ENCODE data around the gene ORC6. TPM values are rescaled to one million over a fixed set of nuclear protein-coding genes. Genes with fewer than 3 reads are reported as not detected.
A peak's percentile ranks its signal among the peaks of the same experiment; 100 is the strongest.

ORC6 gene
- total RNA-seq, 1 donor from 2014 or later: 122 TPM

- H3K27me3 Mint-ChIP-seq (ENCODE audit: insufficient read depth, low read depth): peaks cover 4% of the 10 kb centered on the region
- no peaks in the 10 kb centered on the region for H3K36me3 Mint-ChIP-seq
- Histone ChIP-seq H3K79me2 (ENCODE audit: low read depth) (no peaks in the 10 kb centered on the region), H3K27ac (no peak overlapping the region), H3K36me3 (no peaks in the 10 kb centered on the region), H3F3A (ENCODE audit: low read depth) (no peaks in the 10 kb centered on the region), H3K4me1 (no peaks in the 10 kb centered on the region), H2AFZ (replicated peaks) (no peak overlapping the region), H4K20me1 (ENCODE audit: low read depth) (no peaks in the 10 kb centered on the region), H3K9ac (no peak overlapping the region), H3K4me2 (no peak overlapping the region), H3K9me3 (ENCODE audit: low read depth) (no peaks in the 10 kb centered on the region), H3K27me3 (no peaks in the 10 kb centered on the region), H3K4me3 (no peak overlapping the region)
- TF ChIP-seq EZH2phosphoT487 (IDR thresholded peaks at IDR 0.05): no peak
- no peak for TF ChIP-seq CTCF (IDR thresholded peaks at IDR 0.05)
- no peak for TF ChIP-seq EZH2 (IDR thresholded peaks at IDR 0.05)
- DNase-seq (ENCODE audit: low spot score): no peak
- no peak overlapping the region for H3K27ac Mint-ChIP-seq
- no peaks in the 10 kb centered on the region for H3K4me1 Mint-ChIP-seq
- H3K9me3 Mint-ChIP-seq: no peaks in the 10 kb centered on the region
- H3K4me3 Mint-ChIP-seq: no peak overlapping the region
Observed at GRCh38 chr16:46732561-46732960, 43.1 kb downstream of the ORC6 start.

DNA sequence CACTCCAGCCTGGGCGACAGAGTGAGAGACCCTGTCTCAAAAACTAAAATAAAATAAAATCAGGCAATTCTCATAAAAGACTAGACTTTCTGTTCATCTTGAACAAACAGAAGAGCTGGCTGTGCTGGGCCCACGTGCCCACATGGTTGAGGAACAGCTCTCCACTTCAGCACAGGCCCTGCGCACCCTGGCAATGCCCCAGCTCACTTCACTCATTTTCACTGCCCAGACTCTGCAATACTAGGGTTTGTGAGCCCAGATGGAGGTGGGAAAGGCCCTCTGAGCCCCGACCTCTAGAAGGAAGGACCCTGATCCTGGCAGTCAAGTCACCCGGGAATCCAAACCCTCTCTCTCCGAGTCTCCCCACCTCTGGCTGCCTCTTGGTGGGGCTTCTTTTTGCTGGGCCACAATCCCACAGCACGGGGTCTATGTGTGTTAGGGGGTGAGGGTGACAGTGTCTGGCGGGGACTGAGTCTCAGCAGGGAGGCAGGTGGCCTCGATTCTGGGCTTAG, 43.9 kb downstream of the ORC6 start:
- H3K4me1 Mint-ChIP-seq: no peaks in the 10 kb centered on the region
- no peak for DNase-seq (ENCODE audit: low spot score)
- H3K27ac ChIP-seq: no peak overlapping the region
- peaks cover 4% of the 10 kb centered on the region for H3K27me3 Mint-ChIP-seq (ENCODE audit: insufficient read depth, low read depth)
- H3F3A ChIP-seq (ENCODE audit: low read depth): no peaks in the 10 kb centered on the region
- H3K79me2 ChIP-seq (ENCODE audit: low read depth): no peaks in the 10 kb centered on the region
- no peak for TF ChIP-seq CTCF (IDR thresholded peaks at IDR 0.05)
- no peak for TF ChIP-seq EZH2 (IDR thresholded peaks at IDR 0.05)
- no peak for TF ChIP-seq EZH2phosphoT487 (IDR thresholded peaks at IDR 0.05)
- no peak overlapping the region for H3K4me2 ChIP-seq
- H4K20me1 ChIP-seq (ENCODE audit: low read depth): no peaks in the 10 kb centered on the region
- H3K9me3 Mint-ChIP-seq: no peaks in the 10 kb centered on the region
- H3K4me3 Mint-ChIP-seq: no peak overlapping the region
- H3K36me3 ChIP-seq: no peaks in the 10 kb centered on the region
- no peak overlapping the region for H3K9ac ChIP-seq
- H3K27me3 ChIP-seq: no peaks in the 10 kb centered on the region
- no peak overlapping the region for H3K4me3 ChIP-seq
- H3K36me3 Mint-ChIP-seq: no peaks in the 10 kb centered on the region
- H3K9me3 ChIP-seq (ENCODE audit: low read depth): no peaks in the 10 kb centered on the region
- no peaks in the 10 kb centered on the region for H3K4me1 ChIP-seq
- no peak overlapping the region for H3K27ac Mint-ChIP-seq
- no peak overlapping the region for H2AFZ ChIP-seq (replicated peaks)

- Histone ChIP-seq H3K9me3 (ENCODE audit: low read depth) (no peaks in the 10 kb centered on the region), H3K27me3 (no peaks in the 10 kb centered on the region), H3K4me1 (no peaks in the 10 kb centered on the region), H3K4me2 (no peak overlapping the region), H3K36me3 (no peaks in the 10 kb centered on the region), H3K9ac (no peak overlapping the region), H3K79me2 (ENCODE audit: low read depth) (no peaks in the 10 kb centered on the region), H2AFZ (replicated peaks) (no peak overlapping the region), H4K20me1 (ENCODE audit: low read depth) (no peaks in the 10 kb centered on the region), H3K27ac (no peak overlapping the region), H3F3A (ENCODE audit: low read depth) (no peaks in the 10 kb centered on the region), H3K4me3 (no peak overlapping the region)
- H3K27me3 Mint-ChIP-seq (ENCODE audit: insufficient read depth, low read depth): peaks cover 2% of the 10 kb centered on the region
- TF ChIP-seq EZH2phosphoT487 (IDR thresholded peaks at IDR 0.05) (no peak), CTCF (IDR thresholded peaks at IDR 0.05) (no peak), EZH2 (IDR thresholded peaks at IDR 0.05) (no peak)
- H3K4me3 Mint-ChIP-seq: no peak overlapping the region
- H3K36me3 Mint-ChIP-seq: no peaks in the 10 kb centered on the region
- no peak for DNase-seq (ENCODE audit: low spot score)
- no peaks in the 10 kb centered on the region for H3K9me3 Mint-ChIP-seq
- peak overlapping the region; percentile 46 for H3K27ac Mint-ChIP-seq
- H3K4me1 Mint-ChIP-seq: no peaks in the 10 kb centered on the region
Observed at GRCh38 chr16:46736695-46737094, 47.2 kb downstream of the ORC6 start.

Data from neural progenitor cell (in vitro differentiated cells).